Fibroblast of lung (primary cell): Measurements from ENCODE around the gene IL10RB.

ENCODE experiments used
- EZH2 ChIP-seq: IDR thresholded peaks from 2 replicates; pipeline ENCODE4 v1.5.1; 2012; ENCODE audit warnings: low read length, control low read depth, mild to moderate bottlenecking; ENCODE audit errors: missing control alignments
- TF ChIP-seq, protein P1 (sequence below), 2 donors: IDR thresholded peaks in 1 of 2; conservative IDR thresholded peaks in 1 of 2; 1 replicate in 1 of 2; 2 replicates in 1 of 2; pipeline ENCODE4 v1.5.1; 2011 to 2012; ENCODE audit warnings: low read length in 2 of 2, control low read depth in 1 of 2, inconsistent platforms in 1 of 2, low read depth in 1 of 2, mild to moderate bottlenecking in 1 of 2

DNA sequence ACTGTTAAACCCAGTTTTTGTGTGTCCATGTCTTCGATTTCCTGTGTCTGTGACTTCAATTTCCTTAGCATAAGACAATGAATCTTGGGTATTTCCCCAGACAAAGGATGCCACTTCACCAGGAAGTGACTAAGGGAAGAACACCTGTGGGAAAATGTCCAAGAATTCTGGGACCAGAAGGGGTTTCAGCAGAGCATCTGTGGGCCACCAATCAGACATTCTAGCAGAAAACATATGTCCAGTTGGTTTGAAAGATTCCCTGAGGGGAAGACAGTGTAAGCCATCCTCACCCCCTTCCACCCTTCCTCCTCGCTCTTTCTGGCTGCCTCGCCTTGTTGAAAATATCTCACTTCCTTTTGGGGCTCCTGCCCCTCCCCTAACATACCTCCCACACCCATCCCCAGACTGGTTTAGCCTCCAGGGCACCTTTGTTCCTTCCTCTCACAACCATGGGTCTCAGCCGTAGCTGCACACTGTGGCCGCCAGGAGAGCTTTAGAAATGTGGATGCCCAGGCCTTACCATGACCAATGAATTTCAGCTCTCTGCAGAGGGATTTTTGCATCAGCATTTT is 33.1 kb downstream of the IL10RB start:
- TF ChIP-seq, protein P1, sequence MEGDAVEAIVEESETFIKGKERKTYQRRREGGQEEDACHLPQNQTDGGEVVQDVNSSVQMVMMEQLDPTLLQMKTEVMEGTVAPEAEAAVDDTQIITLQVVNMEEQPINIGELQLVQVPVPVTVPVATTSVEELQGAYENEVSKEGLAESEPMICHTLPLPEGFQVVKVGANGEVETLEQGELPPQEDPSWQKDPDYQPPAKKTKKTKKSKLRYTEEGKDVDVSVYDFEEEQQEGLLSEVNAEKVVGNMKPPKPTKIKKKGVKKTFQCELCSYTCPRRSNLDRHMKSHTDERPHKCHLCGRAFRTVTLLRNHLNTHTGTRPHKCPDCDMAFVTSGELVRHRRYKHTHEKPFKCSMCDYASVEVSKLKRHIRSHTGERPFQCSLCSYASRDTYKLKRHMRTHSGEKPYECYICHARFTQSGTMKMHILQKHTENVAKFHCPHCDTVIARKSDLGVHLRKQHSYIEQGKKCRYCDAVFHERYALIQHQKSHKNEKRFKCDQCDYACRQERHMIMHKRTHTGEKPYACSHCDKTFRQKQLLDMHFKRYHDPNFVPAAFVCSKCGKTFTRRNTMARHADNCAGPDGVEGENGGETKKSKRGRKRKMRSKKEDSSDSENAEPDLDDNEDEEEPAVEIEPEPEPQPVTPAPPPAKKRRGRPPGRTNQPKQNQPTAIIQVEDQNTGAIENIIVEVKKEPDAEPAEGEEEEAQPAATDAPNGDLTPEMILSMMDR (conservative IDR thresholded peaks at IDR 0.05 in 1 of 2, IDR thresholded peaks at IDR 0.05 in 1 of 2; ENCODE audit: low read depth in 1 of 2, low read length in 2 of 2), result no peak
- no peak for TF ChIP-seq EZH2
